Effector CD4-positive, alpha-beta T cell (primary cell): ENCODE measurements around the gene COL12A1.

ENCODE experiments used
- DNase-seq: peaks from one replicate; pipeline ENCODE4 v3.0.0-alpha.2; 2020

Gene COL12A1

DNA sequence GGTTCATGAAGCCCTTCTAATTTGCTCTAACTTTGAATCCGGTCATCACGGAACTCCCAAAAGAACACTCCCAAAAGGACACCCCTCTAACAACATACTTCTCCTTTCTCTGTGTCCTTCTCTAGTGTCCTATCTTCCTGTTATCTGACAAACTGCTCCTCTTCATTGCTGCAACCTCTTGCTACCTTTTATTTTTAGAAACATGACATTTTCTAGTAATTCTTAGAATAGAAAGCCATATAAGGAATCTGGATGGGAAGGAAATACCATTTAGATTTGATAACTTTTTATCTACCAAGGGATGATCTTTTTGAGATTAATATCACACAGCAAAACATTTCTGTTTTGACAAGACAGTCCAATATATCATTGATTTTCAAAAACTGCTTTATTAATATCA, 63.1 kb downstream of the COL12A1 start:
- no peak for DNase-seq

GRCh38 chr6:75135876-75136275, 70.0 kb downstream of the COL12A1 start:
- no peak for DNase-seq

- no peak for DNase-seq
These were observed 70.4 kb downstream of the COL12A1 start for GRCh38 chr6:75135450-75135849.

- no peak for DNase-seq
These were observed 75.1 kb downstream of the COL12A1 start for GRCh38 chr6:75130784-75131183.

- no peak for DNase-seq
These were observed 76.8 kb downstream of the COL12A1 start for GRCh38 chr6:75128878-75129570.

GRCh38 chr6:75126518-75126917, 79.3 kb downstream of the COL12A1 start:
- DNase-seq = no peak

DNA sequence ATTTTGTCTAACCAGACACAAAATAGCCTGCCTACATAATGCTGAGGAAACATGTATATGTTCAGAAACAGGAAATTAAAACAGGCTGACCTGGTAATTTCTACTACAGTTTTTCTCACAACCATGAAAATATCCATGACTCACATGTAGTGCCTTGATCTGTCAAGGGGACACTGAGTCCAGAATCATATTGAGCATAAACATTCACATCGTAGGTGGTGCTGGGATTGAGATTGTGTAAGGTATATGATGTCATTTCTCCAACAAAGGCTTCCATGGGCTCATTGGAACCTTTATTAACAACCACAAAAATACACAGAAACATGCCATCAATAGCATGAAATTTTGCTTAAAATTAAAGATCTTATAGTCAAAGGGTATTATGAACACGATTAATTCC, 80.9 kb downstream of the COL12A1 start:
- DNase-seq = no peak

DNA sequence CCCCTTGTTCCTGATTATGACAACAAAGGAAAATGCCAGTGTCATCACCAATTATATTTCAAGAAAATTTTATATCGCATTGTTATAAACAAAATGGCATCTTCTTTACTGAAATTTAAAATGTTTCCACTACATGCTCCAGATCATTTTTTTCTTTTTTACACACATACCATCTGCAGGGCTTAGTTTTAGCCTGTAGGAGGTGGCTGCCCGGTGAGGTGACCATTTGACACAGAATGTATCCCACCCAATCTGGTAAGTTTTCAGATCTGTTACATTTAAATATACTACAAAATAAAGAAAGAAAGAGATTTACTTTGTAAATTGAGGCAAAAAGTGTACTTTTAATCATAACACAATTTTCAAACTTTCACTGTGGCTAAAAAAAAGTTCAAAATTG, 81.8 kb downstream of the COL12A1 start:
- DNase-seq = no peak

- DNase-seq = no peak
These were observed 86.8 kb downstream of the COL12A1 start for GRCh38 chr6:75118925-75119515.

DNA sequence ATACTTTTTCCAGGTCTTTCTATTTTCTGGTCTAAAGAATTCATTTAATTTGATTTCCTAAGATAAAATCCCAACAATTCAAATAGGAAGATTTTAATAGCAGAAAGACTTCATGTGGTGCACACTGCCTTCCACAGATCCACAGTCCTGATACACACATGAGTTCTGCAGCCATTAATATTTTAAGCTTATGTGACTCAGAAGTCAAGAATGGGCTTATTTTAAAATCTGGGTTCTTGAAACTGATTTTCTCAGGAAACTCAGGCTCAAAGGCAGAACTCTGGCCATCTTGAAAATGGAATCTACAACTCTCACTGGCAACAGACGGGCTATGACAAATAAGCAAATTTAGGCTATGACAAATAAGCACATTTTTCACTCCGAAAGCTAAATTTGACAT, 88.2 kb downstream of the COL12A1 start:
- DNase-seq = no peak

DNA sequence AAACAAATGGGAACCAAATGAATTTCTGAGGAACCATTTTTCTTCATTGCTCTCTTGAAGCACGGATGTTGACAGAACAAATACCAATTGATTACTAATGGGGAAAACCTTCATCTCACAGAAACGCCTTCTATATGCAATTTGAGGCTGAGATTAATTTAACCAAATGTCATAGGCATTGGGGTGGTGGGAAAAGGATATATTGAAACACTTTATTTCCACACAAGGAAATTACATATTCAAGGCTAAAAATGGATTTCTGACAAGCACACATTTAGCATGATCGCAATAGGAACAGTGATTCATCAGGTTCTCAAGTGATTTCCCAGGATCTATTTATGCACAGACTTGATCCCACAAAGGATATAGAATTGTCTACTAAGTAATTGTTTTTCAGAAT, 88.9 kb downstream of the COL12A1 start:
- DNase-seq = no peak

- DNase-seq = no peak
These were observed 90.4 kb downstream of the COL12A1 start for GRCh38 chr6:75115481-75115880.

DNA sequence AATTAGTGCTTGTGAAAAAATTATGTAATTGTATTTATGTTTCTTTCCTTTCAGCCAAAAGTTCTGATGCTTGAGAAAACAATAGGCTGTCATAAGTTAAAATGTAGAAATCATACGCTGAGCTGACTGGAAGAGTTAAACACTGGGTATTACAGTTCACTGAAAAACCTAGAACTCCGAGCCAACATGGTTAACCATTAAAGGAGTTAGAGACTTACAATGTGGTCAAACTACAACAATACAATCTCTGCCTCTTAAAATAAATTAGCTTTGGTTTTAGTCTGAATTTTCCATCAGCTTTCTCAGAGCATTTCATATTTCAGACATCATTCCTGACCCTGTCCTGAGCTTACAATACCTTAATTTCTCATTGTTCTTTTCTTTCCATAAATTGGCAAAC, 91.0 kb downstream of the COL12A1 start:
- no peak for DNase-seq

DNA sequence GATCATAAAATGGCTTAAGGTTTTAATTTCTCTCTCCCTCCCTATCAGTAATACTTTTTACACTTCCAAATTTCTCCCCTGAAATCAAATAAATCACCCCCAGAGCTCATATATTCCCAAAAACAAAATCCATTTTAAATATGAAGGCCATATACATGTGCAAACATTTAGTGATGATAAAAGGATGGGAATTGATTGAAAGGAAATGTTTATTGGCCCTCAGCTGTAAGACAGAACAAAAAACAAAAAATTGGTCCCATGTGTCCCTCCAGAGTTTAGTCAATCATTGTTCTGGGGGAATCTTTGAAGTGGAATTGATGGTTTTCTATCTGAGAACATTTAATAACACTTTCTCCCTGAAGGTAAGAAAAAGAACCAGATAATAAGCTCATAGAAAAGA, 91.7 kb downstream of the COL12A1 start:
- DNase-seq = no peak

DNA sequence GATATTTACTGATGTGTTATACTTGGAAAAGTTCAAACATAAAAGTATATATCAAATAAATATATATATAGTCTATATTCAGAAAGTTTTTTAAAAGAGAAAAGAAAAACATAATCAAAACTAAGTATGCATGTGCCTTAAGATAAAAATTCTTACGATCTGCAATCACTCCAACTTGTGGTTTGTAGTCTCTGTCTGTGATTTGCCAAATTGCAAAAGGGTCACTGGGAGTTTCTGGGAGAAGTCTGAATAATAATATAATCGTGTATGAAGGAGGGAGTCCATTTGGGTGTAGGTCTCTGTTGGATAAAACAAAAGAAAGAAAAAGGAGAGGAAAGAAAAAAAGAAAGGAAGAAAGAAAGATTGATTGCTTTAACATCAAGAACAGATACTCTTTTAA, 92.4 kb downstream of the COL12A1 start:
- DNase-seq = no peak

GRCh38 chr6:75109765-75110164, 96.1 kb downstream of the COL12A1 start:
- no peak for DNase-seq

GRCh38 chr6:75109022-75109421, 96.8 kb downstream of the COL12A1 start:
- DNase-seq = no peak

- no peak for DNase-seq
These were observed 97.4 kb downstream of the COL12A1 start for GRCh38 chr6:75108333-75108974.

DNA sequence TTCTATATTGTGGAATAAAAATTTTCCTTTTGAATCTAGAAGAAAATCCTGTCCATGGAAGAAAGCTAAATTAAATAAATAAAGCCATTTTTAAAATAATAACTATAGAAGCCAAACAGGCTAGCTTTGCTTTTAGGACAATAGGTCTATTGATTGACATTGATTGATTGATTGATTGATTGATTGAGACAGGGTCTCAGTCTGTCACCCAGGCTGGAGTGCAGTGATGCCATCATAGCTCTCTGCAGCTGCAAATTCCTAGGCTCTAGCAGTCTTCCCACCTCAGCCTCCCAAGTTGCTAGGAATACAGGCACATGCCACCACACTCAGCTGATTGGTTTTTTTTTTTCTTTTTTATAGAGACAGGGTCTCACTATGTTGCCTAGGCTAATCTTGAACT, 97.9 kb downstream of the COL12A1 start:
- no peak for DNase-seq

- no peak for DNase-seq
These were observed 99.4 kb downstream of the COL12A1 start for GRCh38 chr6:75106426-75106825.

DNA sequence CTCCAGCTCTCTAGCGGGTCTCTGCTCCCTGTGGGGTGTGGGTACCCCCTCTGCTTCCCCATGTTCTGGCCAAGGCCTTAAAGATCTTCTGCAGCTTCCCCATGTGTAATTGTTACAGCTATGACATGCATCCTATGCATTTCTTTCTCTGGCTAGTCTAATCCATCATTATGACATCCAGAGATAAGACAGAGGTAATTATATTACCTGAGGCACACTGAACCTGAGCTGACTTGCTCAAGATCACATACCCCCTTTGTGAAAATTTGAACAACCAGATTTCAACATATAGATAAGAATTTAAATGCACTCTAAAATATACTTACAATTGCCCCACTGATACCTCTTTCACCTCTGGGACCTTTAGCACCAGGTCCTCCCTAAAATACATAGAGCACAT, 102.4 kb downstream of the COL12A1 start:
- no peak for DNase-seq

- no peak for DNase-seq
These were observed 103.6 kb downstream of the COL12A1 start for GRCh38 chr6:75102301-75102700.

GRCh38 chr6:75101896-75102295, 104.0 kb downstream of the COL12A1 start:
- DNase-seq = no peak

DNA sequence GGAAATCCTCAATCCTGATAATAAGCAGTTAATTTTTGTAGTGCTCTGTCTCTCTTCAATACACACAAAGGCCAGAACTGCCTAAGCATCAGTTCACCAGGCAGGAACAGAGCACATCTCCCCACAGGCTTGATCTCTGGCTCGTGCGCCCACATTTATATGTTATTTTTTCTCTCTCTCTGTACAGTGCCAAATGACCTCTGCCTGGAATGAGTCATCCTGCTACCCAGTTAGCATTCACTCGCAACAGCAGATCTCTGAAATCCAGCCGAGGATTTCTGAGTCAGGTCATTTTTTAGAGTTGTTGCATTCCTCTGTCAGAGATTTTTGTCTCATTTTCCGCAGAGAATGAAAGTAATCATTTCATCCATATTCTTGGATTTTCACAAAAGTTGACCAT, 107.1 kb downstream of the COL12A1 start:
- no peak for DNase-seq

- no peak for DNase-seq
These were observed 108.9 kb downstream of the COL12A1 start for GRCh38 chr6:75096966-75097365.
